ENCODE results near the gene GREB1L.
A peak's percentile ranks its signal among the peaks of the same experiment; 100 is the strongest.
"Not testable (repeated sequence)": the region's sequence is repeated elsewhere in the genome, so short reads cannot be mapped to it uniquely, and the experiment has no call there.

GREB1L gene

DNA sequence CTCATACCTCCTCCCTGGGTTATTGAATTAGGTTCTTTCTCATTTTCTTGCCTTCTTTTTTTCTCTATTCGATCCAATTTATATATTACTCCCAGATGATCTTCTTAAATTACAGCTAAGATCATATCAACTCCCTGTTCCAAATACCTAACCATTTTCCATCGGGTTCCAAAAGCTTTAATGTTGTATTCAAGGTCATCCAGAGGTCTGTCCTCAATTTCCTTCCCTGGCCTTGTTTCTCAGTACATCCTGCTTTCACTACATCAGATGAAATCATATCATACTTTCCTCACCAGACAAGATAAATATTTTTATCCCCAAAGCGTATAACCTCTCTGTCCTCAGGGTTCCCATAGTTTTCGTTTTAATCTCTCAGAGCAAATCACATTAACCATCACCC is 36.3 kb upstream of the GREB1L start:
- DNase-seq (ENCODE audit: insufficient read length, low spot score) (no peak), FAIRE-seq (no peak)
- TF ChIP-seq, protein P1, sequence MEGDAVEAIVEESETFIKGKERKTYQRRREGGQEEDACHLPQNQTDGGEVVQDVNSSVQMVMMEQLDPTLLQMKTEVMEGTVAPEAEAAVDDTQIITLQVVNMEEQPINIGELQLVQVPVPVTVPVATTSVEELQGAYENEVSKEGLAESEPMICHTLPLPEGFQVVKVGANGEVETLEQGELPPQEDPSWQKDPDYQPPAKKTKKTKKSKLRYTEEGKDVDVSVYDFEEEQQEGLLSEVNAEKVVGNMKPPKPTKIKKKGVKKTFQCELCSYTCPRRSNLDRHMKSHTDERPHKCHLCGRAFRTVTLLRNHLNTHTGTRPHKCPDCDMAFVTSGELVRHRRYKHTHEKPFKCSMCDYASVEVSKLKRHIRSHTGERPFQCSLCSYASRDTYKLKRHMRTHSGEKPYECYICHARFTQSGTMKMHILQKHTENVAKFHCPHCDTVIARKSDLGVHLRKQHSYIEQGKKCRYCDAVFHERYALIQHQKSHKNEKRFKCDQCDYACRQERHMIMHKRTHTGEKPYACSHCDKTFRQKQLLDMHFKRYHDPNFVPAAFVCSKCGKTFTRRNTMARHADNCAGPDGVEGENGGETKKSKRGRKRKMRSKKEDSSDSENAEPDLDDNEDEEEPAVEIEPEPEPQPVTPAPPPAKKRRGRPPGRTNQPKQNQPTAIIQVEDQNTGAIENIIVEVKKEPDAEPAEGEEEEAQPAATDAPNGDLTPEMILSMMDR (IDR thresholded peaks at IDR 0.05; ENCODE audit: insufficient read depth, missing control alignments), result no peak

DNA sequence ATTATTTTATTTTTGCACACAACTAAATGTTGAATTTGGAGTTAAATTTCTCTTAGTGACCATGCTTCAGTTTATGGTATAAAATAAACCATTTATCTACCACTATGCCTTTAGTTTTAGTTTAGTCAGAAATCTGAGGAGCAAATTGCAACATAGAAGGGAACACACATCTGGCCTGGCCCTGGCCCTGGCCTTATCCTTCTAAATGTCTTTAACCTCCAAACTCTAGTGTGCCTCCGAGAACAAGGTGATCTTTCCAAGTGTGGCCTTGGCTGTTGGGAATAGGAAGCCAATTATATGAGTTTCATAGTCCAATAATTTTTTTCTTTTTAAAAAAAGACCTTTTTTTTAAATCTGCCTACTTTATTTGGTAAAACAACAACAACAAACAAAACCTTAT is 31.8 kb upstream of the GREB1L start:
- DNase-seq (ENCODE audit: insufficient read length, low spot score) (no peak), FAIRE-seq (no peak)
- TF ChIP-seq, protein P1 (IDR thresholded peaks at IDR 0.05; ENCODE audit: insufficient read depth, missing control alignments), result no peak

DNA sequence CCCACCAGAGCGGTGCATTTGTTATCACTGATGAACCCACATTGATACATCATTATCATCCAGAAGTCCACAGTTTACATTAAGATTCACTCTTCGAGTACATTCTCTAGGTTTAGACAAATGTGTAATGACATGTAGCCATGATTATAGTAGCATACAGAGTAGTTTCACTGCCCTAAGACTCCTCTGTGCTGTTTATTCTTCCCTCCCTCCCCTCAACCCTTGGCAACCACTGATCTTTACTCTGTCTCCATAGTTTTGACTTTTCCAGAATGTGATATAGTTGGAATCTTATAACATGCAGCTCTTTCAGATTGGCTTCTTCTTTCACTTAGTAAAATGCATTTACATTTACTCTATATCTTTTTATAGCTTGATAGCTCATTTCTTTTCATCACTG is 31.2 kb upstream of the GREB1L start:
- FAIRE-seq, result peak; percentile 11
- TF ChIP-seq, protein P1 (IDR thresholded peaks at IDR 0.05; ENCODE audit: insufficient read depth, missing control alignments), result no peak
- no peak for DNase-seq (ENCODE audit: insufficient read length, low spot score)

- DNase-seq (ENCODE audit: insufficient read length, low spot score); FAIRE-seq: not testable (repeated sequence)
Observed at GRCh38 chr18:21214409-21214808, 27.6 kb upstream of the GREB1L start.

DNA sequence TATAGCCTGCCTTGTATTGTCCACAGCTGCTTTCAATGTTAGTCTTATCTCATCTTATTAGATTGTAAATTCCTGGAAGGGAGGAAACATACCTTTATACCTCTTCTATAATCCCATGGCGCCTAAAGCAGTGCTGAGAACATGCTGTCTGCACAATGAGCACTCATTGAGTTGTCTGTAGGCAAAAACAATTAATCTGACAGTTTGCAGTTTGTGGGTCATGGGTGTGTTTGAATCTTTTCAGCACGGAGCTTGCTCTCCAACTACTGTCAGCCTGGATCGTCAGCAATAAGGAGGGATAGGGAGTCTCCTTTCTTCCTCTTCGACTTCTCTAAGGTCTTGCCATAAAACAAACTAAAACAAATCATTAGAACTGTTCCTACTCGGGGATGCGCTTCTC is 26.5 kb upstream of the GREB1L start:
- FAIRE-seq, result no peak
- TF ChIP-seq, protein P1 (IDR thresholded peaks at IDR 0.05; ENCODE audit: insufficient read depth, missing control alignments), result no peak
- no peak for DNase-seq (ENCODE audit: insufficient read length, low spot score)

- no peak for FAIRE-seq
Observed at GRCh38 chr18:21218862-21219261, 23.2 kb upstream of the GREB1L start.

GRCh38 chr18:21230436-21230835 is 11.6 kb upstream of the GREB1L start:
- FAIRE-seq (no peak), DNase-seq (ENCODE audit: insufficient read length, low spot score) (no peak)
- TF ChIP-seq, protein P1 (IDR thresholded peaks at IDR 0.05; ENCODE audit: insufficient read depth, missing control alignments), result no peak

More at GRCh38 chr18:21218862-21219261, 23.2 kb upstream of the GREB1L start:
- TF ChIP-seq, protein P1 (IDR thresholded peaks at IDR 0.05; ENCODE audit: insufficient read depth, missing control alignments), result no peak
- no peak for DNase-seq (ENCODE audit: insufficient read length, low spot score)

Data from D721Med (cell line).